Measurements from ENCODE around the gene SPAG8. TPM values are rescaled to one million over a fixed set of nuclear protein-coding genes. Genes with fewer than 3 reads are reported as not detected.
A peak's percentile ranks its signal among the peaks of the same experiment; 100 is the strongest.

SPAG8 gene
- total and polyA plus RNA-seq, 10 of the 15 experiments (the other 5 are each of a cell fraction or from before 2014, with no cell fraction given) = 0.40 to 1.1 (median 0.72) TPM

DNA sequence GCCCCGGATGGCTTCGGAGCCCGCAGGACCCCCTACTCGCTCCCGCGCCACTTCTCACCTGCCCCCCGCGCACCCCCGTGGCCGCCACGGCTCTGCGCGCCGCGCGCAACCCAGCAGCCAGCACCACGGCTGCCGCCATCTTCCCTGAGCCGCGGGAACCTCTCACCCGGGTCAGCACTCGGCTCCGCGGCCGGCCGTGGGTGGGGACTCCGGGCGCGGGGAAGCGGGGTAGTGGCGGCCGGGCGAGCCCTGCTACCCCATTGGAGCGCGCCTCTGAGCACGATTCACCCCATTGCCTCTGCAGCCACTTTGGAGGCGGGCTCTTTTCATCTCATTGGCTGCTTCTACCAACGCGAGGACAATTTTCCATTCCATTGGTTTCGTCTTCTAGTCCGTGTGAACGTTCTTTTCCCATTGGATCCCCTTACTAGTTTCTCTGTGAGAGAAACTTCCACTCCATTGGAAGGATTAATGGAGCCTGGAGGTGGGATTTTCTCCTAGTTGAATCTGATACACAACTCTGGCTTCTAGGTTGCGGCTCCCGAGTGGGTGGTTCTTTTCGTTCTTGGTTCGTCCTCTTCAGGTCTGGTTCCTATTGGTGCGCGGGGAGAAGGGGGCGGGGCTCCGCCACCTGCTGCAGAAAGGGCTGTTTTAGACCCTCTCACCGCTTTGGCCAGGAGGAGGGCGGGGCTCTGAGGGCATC, 2.9 kb upstream of the SPAG8 start, which contains the start of gene HINT2 (continued):
- TF ChIP-seq MTA2 (IDR thresholded peaks at IDR 0.05; ENCODE audit: low read depth) (no peak), RB1 (IDR thresholded peaks at IDR 0.05; ENCODE audit: borderline replicate concordance) (no peak), BCL11A (IDR thresholded peaks at IDR 0.05; ENCODE audit: low read depth, low read length) (no peak), NR2C1 (IDR thresholded peaks at IDR 0.05) (no peak), ELK1 (IDR thresholded peaks at IDR 0.05; ENCODE audit: low read depth, low read length) (no peak), BACH1 (IDR thresholded peaks at IDR 0.05; ENCODE audit: borderline replicate concordance) (peak; percentile 90), ZNF592 (IDR thresholded peaks at IDR 0.05) (no peak), CUX1 (IDR thresholded peaks at IDR 0.05; ENCODE audit: insufficient replicate concordance, low read depth, low read length) (no peak), NFXL1 (IDR thresholded peaks at IDR 0.05; ENCODE audit: borderline replicate concordance) (no peak), NFYA (IDR thresholded peaks at IDR 0.05; ENCODE audit: borderline replicate concordance, low read depth, low read length) (peak; percentile 12; the same call in 1 of the 2 replicates), RFX5 (IDR thresholded peaks at IDR 0.05; ENCODE audit: low read depth, low read length) (peak; percentile 77), NR2F1 (conservative IDR thresholded peaks at IDR 0.05) (peak; percentile 81; the same call in 1 of the 2 replicates), SP1 (IDR thresholded peaks at IDR 0.05; ENCODE audit: low read depth, low read length) (peak; percentile 92), CBFB (IDR thresholded peaks at IDR 0.05; ENCODE audit: low read depth) (no peak), ZNF24 (IDR thresholded peaks at IDR 0.05) (no peak), BRCA1 (IDR thresholded peaks at IDR 0.05; ENCODE audit: low read depth, low read length) (no peak)
- TF ChIP-seq, protein P1, sequence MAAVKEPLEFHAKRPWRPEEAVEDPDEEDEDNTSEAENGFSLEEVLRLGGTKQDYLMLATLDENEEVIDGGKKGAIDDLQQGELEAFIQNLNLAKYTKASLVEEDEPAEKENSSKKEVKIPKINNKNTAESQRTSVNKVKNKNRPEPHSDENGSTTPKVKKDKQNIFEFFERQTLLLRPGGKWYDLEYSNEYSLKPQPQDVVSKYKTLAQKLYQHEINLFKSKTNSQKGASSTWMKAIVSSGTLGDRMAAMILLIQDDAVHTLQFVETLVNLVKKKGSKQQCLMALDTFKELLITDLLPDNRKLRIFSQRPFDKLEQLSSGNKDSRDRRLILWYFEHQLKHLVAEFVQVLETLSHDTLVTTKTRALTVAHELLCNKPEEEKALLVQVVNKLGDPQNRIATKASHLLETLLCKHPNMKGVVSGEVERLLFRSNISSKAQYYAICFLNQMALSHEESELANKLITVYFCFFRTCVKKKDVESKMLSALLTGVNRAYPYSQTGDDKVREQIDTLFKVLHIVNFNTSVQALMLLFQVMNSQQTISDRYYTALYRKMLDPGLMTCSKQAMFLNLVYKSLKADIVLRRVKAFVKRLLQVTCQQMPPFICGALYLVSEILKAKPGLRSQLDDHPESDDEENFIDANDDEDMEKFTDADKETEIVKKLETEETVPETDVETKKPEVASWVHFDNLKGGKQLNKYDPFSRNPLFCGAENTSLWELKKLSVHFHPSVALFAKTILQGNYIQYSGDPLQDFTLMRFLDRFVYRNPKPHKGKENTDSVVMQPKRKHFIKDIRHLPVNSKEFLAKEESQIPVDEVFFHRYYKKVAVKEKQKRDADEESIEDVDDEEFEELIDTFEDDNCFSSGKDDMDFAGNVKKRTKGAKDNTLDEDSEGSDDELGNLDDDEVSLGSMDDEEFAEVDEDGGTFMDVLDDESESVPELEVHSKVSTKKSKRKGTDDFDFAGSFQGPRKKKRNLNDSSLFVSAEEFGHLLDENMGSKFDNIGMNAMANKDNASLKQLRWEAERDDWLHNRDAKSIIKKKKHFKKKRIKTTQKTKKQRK (IDR thresholded peaks at IDR 0.05; ENCODE audit: low read depth, low read length) = peak; percentile 55; the same call in 1 of the 2 replicates

Data from GM12878 (cell line).